ENCODE data around the gene ARAP2. TPM values are rescaled to one million over a fixed set of nuclear protein-coding genes. Genes with fewer than 3 reads are reported as not detected.

The ARAP2 gene
- polyA plus RNA-seq, 1 donor (not counting 4 experiments of a cell fraction or from before 2014, with no cell fraction given), result 9.3 TPM

- Histone ChIP-seq H4K20me1 (ENCODE audit: control insufficient read depth, extremely low read depth, insufficient read depth, low read length) (no peaks in the 10 kb centered on the region), H2AFZ (ENCODE audit: control insufficient read depth, low read length) (no peak overlapping the region), H3K4me3 (ENCODE audit: control insufficient read depth in 2 of 3, extremely low read depth in 1 of 3, insufficient read depth in 2 of 3, low read depth in 1 of 3, low read length in 3 of 3) (no peak overlapping the region), H3K36me3 (ENCODE audit: control insufficient read depth in 2 of 2, extremely low read depth in 1 of 2, insufficient read depth in 2 of 2, low read length in 2 of 2) (no peaks in the 10 kb centered on the region), H3K9ac (ENCODE audit: control insufficient read depth, extremely low read depth, insufficient read depth, low read length) (no peak overlapping the region), H3K79me2 (ENCODE audit: control insufficient read depth, insufficient read depth, low read length) (no peaks in the 10 kb centered on the region), H3K9me3 (ENCODE audit: control insufficient read depth, low read depth, low read length) (no peaks in the 10 kb centered on the region), H3K27me3 (ENCODE audit: control insufficient read depth, extremely low read depth, insufficient read depth, low read length) (no peaks in the 10 kb centered on the region), H3K4me1 (ENCODE audit: control insufficient read depth, extremely low read depth, insufficient read depth, low read length) (peaks cover 39% of the 10 kb centered on the region), H3K9me1 (ENCODE audit: control insufficient read depth, extremely low read depth, insufficient read depth, low read length) (no peaks in the 10 kb centered on the region), H3K4me2 (ENCODE audit: control insufficient read depth, extremely low read depth, insufficient read depth, low read depth, low read length) (no peak overlapping the region), H3K27ac (ENCODE audit: control insufficient read depth, insufficient read depth, low read length) (no peak overlapping the region)
- TF ChIP-seq CTCF (optimal IDR thresholded peaks at IDR 0.05 in 1 of 3, IDR thresholded peaks at IDR 0.05 in 1 of 3, conservative IDR thresholded peaks at IDR 0.05 in 1 of 3; ENCODE audit: extremely low read depth in 1 of 3, insufficient read depth in 2 of 3, low read length in 3 of 3), result no peak
- TF ChIP-seq EZH2 (IDR thresholded peaks at IDR 0.05; ENCODE audit: low read length), result no peak
- dilution Hi-C loops (cut with MboI; ENCODE audit: extremely low pct_ligation_motif_present, low sequenced_read_pairs), result no loop called here
- DNase-seq (ENCODE audit: low read depth, low spot score) (no peak), FAIRE-seq (no peak)
Observed at GRCh38 chr4:36277533-36277932, 33.2 kb upstream of the ARAP2 start.

GRCh38 chr4:36274158-36274557 is 29.8 kb upstream of the ARAP2 start:
- no peaks in the 10 kb centered on the region for H3K9me3 ChIP-seq (ENCODE audit: control insufficient read depth, low read depth, low read length)
- H3K9ac ChIP-seq (ENCODE audit: control insufficient read depth, extremely low read depth, insufficient read depth, low read length), result no peak overlapping the region
- no peak overlapping the region for H3K4me3 ChIP-seq (ENCODE audit: control insufficient read depth in 2 of 3, extremely low read depth in 1 of 3, insufficient read depth in 2 of 3, low read depth in 1 of 3, low read length in 3 of 3)
- TF ChIP-seq CTCF (optimal IDR thresholded peaks at IDR 0.05 in 1 of 3, IDR thresholded peaks at IDR 0.05 in 1 of 3, conservative IDR thresholded peaks at IDR 0.05 in 1 of 3; ENCODE audit: extremely low read depth in 1 of 3, insufficient read depth in 2 of 3, low read length in 3 of 3) (no peak), EZH2 (IDR thresholded peaks at IDR 0.05; ENCODE audit: low read length) (no peak)
- H4K20me1 ChIP-seq (ENCODE audit: control insufficient read depth, extremely low read depth, insufficient read depth, low read length), result no peaks in the 10 kb centered on the region
- DNase-seq (ENCODE audit: low read depth, low spot score) (no peak), FAIRE-seq (no peak)
- H3K4me1 ChIP-seq (ENCODE audit: control insufficient read depth, extremely low read depth, insufficient read depth, low read length), result peaks cover 13% of the 10 kb centered on the region
- H3K79me2 ChIP-seq (ENCODE audit: control insufficient read depth, insufficient read depth, low read length), result no peaks in the 10 kb centered on the region
- no peak overlapping the region for H3K4me2 ChIP-seq (ENCODE audit: control insufficient read depth, extremely low read depth, insufficient read depth, low read depth, low read length)
- no peak overlapping the region for H2AFZ ChIP-seq (ENCODE audit: control insufficient read depth, low read length)
- no peaks in the 10 kb centered on the region for H3K9me1 ChIP-seq (ENCODE audit: control insufficient read depth, extremely low read depth, insufficient read depth, low read length)
- dilution Hi-C loops (cut with MboI; ENCODE audit: extremely low pct_ligation_motif_present, low sequenced_read_pairs), result no loop called here
- H3K36me3 ChIP-seq (ENCODE audit: control insufficient read depth in 2 of 2, extremely low read depth in 1 of 2, insufficient read depth in 2 of 2, low read length in 2 of 2), result no peaks in the 10 kb centered on the region
- no peak overlapping the region for H3K27ac ChIP-seq (ENCODE audit: control insufficient read depth, insufficient read depth, low read length)
- no peaks in the 10 kb centered on the region for H3K27me3 ChIP-seq (ENCODE audit: control insufficient read depth, extremely low read depth, insufficient read depth, low read length)

All from keratinocyte (primary cell).